HG02970 (cell line): Measurements from ENCODE around the gene ODR4.
A peak's percentile ranks its signal among the peaks of the same experiment; 100 is the strongest.
"Not testable (repeated sequence)": the region's sequence is repeated elsewhere in the genome, so short reads cannot be mapped to it uniquely, and the experiment has no call there.

Experiments used
- ATAC-seq: cut with Tn5 transposase; IDR thresholded peaks from one replicate; pipeline ENCODE4 v1.9.1; 2021; ENCODE audit warnings: mild to moderate bottlenecking, moderate library complexity, moderate number of reproducible peaks; ENCODE audit not compliant: unreplicated experiment, low FRiP score

The ODR4 gene

GRCh38 chr1:186375152-186375928 lies at the start of gene ODR4, which contains the start of gene TPR:
Gene ODR4 (plus strand): TSS chr1:186375838. CDS start chr1:186379786, 3,948 bp downstream.
Gene TPR (minus strand): TSS chr1:186375253. CDS start chr1:186375028, 225 bp downstream.
- ATAC-seq = peak; percentile 93

- no peak for ATAC-seq
These were observed 49.6 kb upstream of the ODR4 start for GRCh38 chr1:186326009-186326408.

GRCh38 chr1:186327331-186327730 lies 48.3 kb upstream of the ODR4 start:
- ATAC-seq = no peak

GRCh38 chr1:186330758-186331157 lies 44.9 kb upstream of the ODR4 start:
- no peak for ATAC-seq

- no peak for ATAC-seq
These were observed 38.1 kb upstream of the ODR4 start for GRCh38 chr1:186337554-186337953.

GRCh38 chr1:186340772-186341171 lies 34.9 kb upstream of the ODR4 start:
- ATAC-seq = no peak

GRCh38 chr1:186347837-186348691 lies 27.6 kb upstream of the ODR4 start:
- ATAC-seq = not testable (repeated sequence)

- peak; percentile 9 for ATAC-seq
These were observed 1.1 kb upstream of the ODR4 start for GRCh38 chr1:186374303-186375151.

GRCh38 chr1:186375929-186376319 lies 286 bp downstream of the ODR4 start:
- no peak for ATAC-seq

GRCh38 chr1:186386725-186387383 lies 11.2 kb downstream of the ODR4 start:
- ATAC-seq = no peak

GRCh38 chr1:186390925-186391324 lies 15.3 kb downstream of the ODR4 start:
- ATAC-seq = no peak

GRCh38 chr1:186391841-186392240 lies 16.2 kb downstream of the ODR4 start:
- ATAC-seq = no peak

GRCh38 chr1:186392711-186393110 lies 17.1 kb downstream of the ODR4 start:
- not testable (repeated sequence) for ATAC-seq

GRCh38 chr1:186401446-186401845 lies 25.8 kb downstream of the ODR4 start:
- not testable (repeated sequence) for ATAC-seq

GRCh38 chr1:186403632-186404031 lies 28.0 kb downstream of the ODR4 start:
- ATAC-seq = no peak

GRCh38 chr1:186404454-186405051 lies 28.9 kb downstream of the ODR4 start:
- ATAC-seq = no peak

GRCh38 chr1:186409091-186409490 lies 33.5 kb downstream of the ODR4 start:
- peak; percentile 75 for ATAC-seq

- ATAC-seq = no peak
These were observed 37.7 kb downstream of the ODR4 start for GRCh38 chr1:186413319-186413718.

- no peak for ATAC-seq
These were observed 42.9 kb downstream of the ODR4 start for GRCh38 chr1:186418503-186418902.

GRCh38 chr1:186420311-186420710 lies 44.7 kb downstream of the ODR4 start:
- ATAC-seq = no peak
